ENCODE measurements around the gene ARL6IP4.
A peak's percentile ranks its signal among the peaks of the same experiment; 100 is the strongest.

Gene ARL6IP4

GRCh38 chr12:122942637-122943036, 37.8 kb upstream of the ARL6IP4 start:
- no peak overlapping the region for H3K4me3 ChIP-seq (ENCODE audit: control insufficient read depth, low read depth, low read length)
- no peak for TF ChIP-seq CTCF (IDR thresholded peaks at IDR 0.05; ENCODE audit: control insufficient read depth, insufficient read depth, low read depth, low read length, missing control alignments)
- DNase-seq (ENCODE audit: low read depth): no peak

DNA sequence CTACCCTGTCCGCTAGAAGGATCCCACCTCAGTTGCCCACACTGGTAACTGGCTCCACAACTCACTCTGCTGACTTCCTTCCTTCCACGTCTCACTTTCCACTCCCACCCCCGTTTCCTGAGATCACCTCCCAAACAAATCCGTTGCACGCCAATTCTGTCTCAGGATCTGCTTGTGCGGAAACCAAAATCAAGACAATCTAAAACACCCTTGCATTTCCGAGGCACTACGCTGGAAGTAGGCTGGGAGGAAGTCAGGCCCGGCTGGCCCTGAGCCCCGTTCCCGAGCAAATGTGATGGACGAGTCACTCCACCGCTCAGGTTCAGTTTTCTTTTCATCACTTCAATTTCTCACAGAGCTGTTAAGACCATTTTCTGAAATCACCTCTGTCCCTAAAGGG, 37.3 kb upstream of the ARL6IP4 start:
- H3K4me3 ChIP-seq (ENCODE audit: control insufficient read depth, low read depth, low read length): no peak overlapping the region
- TF ChIP-seq CTCF (IDR thresholded peaks at IDR 0.05; ENCODE audit: control insufficient read depth, insufficient read depth, low read depth, low read length, missing control alignments): no peak
- no peak for DNase-seq (ENCODE audit: low read depth)

GRCh38 chr12:122944605-122945592, 35.6 kb upstream of the ARL6IP4 start:
- no peak for DNase-seq (ENCODE audit: low read depth)
- no peak overlapping the region for H3K4me3 ChIP-seq (ENCODE audit: control insufficient read depth, low read depth, low read length)
- TF ChIP-seq CTCF (IDR thresholded peaks at IDR 0.05; ENCODE audit: control insufficient read depth, insufficient read depth, low read depth, low read length, missing control alignments): no peak

- H3K4me3 ChIP-seq (ENCODE audit: control insufficient read depth, low read depth, low read length): no peak overlapping the region
- peak; percentile 66 for TF ChIP-seq CTCF (IDR thresholded peaks at IDR 0.05; ENCODE audit: control insufficient read depth, insufficient read depth, low read depth, low read length, missing control alignments)
- DNase-seq (ENCODE audit: low read depth): peak; percentile 96
Observed at GRCh38 chr12:122946690-122947341, 33.7 kb upstream of the ARL6IP4 start.

GRCh38 chr12:122947352-122947792, 33.1 kb upstream of the ARL6IP4 start:
- DNase-seq (ENCODE audit: low read depth): no peak
- H3K4me3 ChIP-seq (ENCODE audit: control insufficient read depth, low read depth, low read length): no peak overlapping the region
- TF ChIP-seq CTCF (IDR thresholded peaks at IDR 0.05; ENCODE audit: control insufficient read depth, insufficient read depth, low read depth, low read length, missing control alignments): no peak

GRCh38 chr12:122948605-122949004, 31.9 kb upstream of the ARL6IP4 start:
- TF ChIP-seq CTCF (IDR thresholded peaks at IDR 0.05; ENCODE audit: control insufficient read depth, insufficient read depth, low read depth, low read length, missing control alignments): no peak
- no peak for DNase-seq (ENCODE audit: low read depth)
- H3K4me3 ChIP-seq (ENCODE audit: control insufficient read depth, low read depth, low read length): no peak overlapping the region
